Measurements from ENCODE around the gene SPIN2B. TPM values are rescaled to one million over a fixed set of nuclear protein-coding genes. Genes with fewer than 3 reads are reported as not detected.
"Not testable (repeated sequence)": the region's sequence is repeated elsewhere in the genome, so short reads cannot be mapped to it uniquely, and the experiment has no call there.

Gene SPIN2B
- total RNA-seq, 2 donors from 2014 or later = 16.8 to 19.0 TPM

DNA sequence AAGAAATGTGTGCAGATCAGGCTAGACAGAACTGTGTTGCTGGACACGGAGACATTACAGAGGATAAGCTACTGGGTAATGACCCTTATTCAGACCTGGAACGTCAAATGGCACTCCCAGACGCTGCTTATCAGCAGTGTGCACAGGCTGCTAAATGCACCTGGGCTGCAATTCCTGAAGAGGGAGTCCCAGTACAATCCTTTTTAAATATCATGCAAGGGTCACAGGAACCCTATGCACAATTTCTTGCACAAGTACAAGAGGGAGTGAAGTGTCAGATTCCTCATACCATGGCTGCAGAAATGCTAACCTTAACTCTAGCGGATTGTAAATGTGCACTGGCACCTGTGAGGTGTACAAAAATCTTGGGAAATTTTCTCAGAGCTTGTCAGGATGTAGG lies 16.9 kb downstream of the SPIN2B start:
- TF ChIP-seq CTCF (IDR thresholded peaks at IDR 0.05) = no peak
- DNase-seq (ENCODE audit: low spot score) = no peak
- Histone ChIP-seq H3K27me3 (replicated peaks; ENCODE audit: insufficient read depth) (no peaks in the 10 kb centered on the region), H3K36me3 (no peaks in the 10 kb centered on the region), H3K27ac (no peak overlapping the region), H3K4me1 (ENCODE audit: control insufficient read depth in 1 of 2, low read depth in 2 of 2) (no peaks in the 10 kb centered on the region), H3K9me3 (no peaks in the 10 kb centered on the region), H3K4me3 (no peak overlapping the region)
- ATAC-seq (ENCODE audit: insufficient number of reproducible peaks, low FRiP score, low read depth) = no peak

DNA sequence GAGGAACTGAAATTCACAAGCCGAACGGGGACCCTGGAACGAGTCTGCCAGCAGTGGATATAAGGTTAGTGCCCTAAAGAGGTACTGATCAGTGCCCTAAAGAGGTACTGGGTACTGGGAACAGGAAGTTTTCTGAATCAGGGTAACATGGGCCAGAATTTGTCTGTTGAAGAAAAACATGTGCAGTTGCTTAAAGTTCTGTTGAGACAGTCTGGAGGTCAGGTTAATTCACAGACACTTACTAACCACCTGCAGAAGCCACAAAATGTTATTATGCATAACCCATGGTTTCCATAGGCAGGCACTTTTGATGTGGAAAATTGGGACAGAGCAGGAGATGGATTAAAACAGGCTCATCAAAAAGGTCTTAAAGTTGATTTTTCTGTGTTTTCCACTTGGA lies 17.9 kb downstream of the SPIN2B start:
- no peak for TF ChIP-seq CTCF (IDR thresholded peaks at IDR 0.05)
- Histone ChIP-seq H3K36me3 (no peaks in the 10 kb centered on the region), H3K27ac (no peak overlapping the region), H3K9me3 (no peaks in the 10 kb centered on the region), H3K27me3 (replicated peaks; ENCODE audit: insufficient read depth) (no peaks in the 10 kb centered on the region), H3K4me1 (ENCODE audit: control insufficient read depth in 1 of 2, low read depth in 2 of 2) (no peaks in the 10 kb centered on the region), H3K4me3 (no peak overlapping the region)
- DNase-seq (ENCODE audit: low spot score) (no peak), ATAC-seq (ENCODE audit: insufficient number of reproducible peaks, low FRiP score, low read depth) (no peak)

DNA sequence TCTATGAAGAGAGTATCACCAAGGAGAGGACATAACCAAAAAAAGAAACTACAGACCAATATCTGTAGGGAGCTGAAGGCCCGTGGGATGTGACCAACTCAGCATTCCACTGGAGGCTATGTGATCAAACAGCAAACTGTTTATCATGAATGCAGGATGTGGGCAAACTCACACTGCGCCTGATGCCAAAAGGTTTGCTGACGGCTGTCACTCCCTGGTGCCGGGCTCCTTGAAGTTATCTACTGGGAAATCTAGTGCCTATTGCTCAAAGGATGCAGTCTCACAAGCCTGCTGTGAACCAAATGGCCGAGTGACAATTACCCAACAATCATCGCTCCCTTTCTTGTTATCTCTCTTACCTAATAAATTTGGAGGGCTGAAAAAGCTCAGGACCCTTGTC lies 18.4 kb downstream of the SPIN2B start:
- H3K4me1 ChIP-seq (ENCODE audit: control insufficient read depth in 1 of 2, low read depth in 2 of 2); ATAC-seq (ENCODE audit: insufficient number of reproducible peaks, low FRiP score, low read depth); H3K4me3 ChIP-seq; H3K27ac ChIP-seq; DNase-seq (ENCODE audit: low spot score); H3K36me3 ChIP-seq; H3K27me3 ChIP-seq (replicated peaks; ENCODE audit: insufficient read depth); H3K9me3 ChIP-seq: not testable (repeated sequence)

- H3K27me3 ChIP-seq (replicated peaks; ENCODE audit: insufficient read depth) = no peaks in the 10 kb centered on the region
- TF ChIP-seq CTCF (IDR thresholded peaks at IDR 0.05) = no peak
- H3K9me3 ChIP-seq = no peaks in the 10 kb centered on the region
- DNase-seq (ENCODE audit: low spot score) (no peak), ATAC-seq (ENCODE audit: insufficient number of reproducible peaks, low FRiP score, low read depth) (no peak)
- H3K4me1 ChIP-seq (ENCODE audit: control insufficient read depth in 1 of 2, low read depth in 2 of 2) = no peaks in the 10 kb centered on the region
- no peak overlapping the region for H3K27ac ChIP-seq
- no peaks in the 10 kb centered on the region for H3K36me3 ChIP-seq
- no peak overlapping the region for H3K4me3 ChIP-seq
Measured at GRCh38 chrX:57083143-57083542, 38.2 kb downstream of the SPIN2B start.

GRCh38 chrX:57074458-57074857 lies 46.9 kb downstream of the SPIN2B start:
- no peaks in the 10 kb centered on the region for H3K4me1 ChIP-seq (ENCODE audit: control insufficient read depth in 1 of 2, low read depth in 2 of 2)
- H3K36me3 ChIP-seq = no peaks in the 10 kb centered on the region

More at GRCh38 chrX:57074458-57074857, 46.9 kb downstream of the SPIN2B start:
- Histone ChIP-seq H3K4me3 (no peak overlapping the region), H3K9me3 (no peaks in the 10 kb centered on the region), H3K27ac (no peak overlapping the region), H3K27me3 (replicated peaks; ENCODE audit: insufficient read depth) (no peaks in the 10 kb centered on the region)
- ATAC-seq (ENCODE audit: insufficient number of reproducible peaks, low FRiP score, low read depth) = no peak
- no peak for DNase-seq (ENCODE audit: low spot score)
- no peak for TF ChIP-seq CTCF (IDR thresholded peaks at IDR 0.05)
